ENCODE results near the gene CNPY3. TPM values are rescaled to one million over a fixed set of nuclear protein-coding genes. Genes with fewer than 3 reads are reported as not detected.

Gene CNPY3
- total and polyA plus RNA-seq, 2 of the 13 experiments (the other 11 are each of a cell fraction or from before 2014, with no cell fraction given) = 42.3 to 60.2 TPM

GRCh38 chr6:42959917-42960242, 30.6 kb downstream of the CNPY3 start (continued):
- TF ChIP-seq ZNF430 (CRISPR knock-in tag; IDR thresholded peaks at IDR 0.05) (peak; percentile 26), JUND (CRISPR knock-in tag; IDR thresholded peaks at IDR 0.05) (0 out of 2 replicates have a peak, but pooled peaks have one; percentile 7), ZNF770 (CRISPR knock-in tag; IDR thresholded peaks at IDR 0.05) (peak; percentile 38; the same call in 1 of the 2 replicates), ZNF761 (CRISPR knock-in tag; conservative IDR thresholded peaks at IDR 0.05) (0 out of 2 replicates have a peak, but pooled peaks have one; percentile 56), AGO2 (optimal IDR thresholded peaks at IDR 0.05; ENCODE audit: low read depth, low read length) (no peak), NCOA5 (CRISPR knock-in tag; IDR thresholded peaks at IDR 0.05) (no peak), HNF1A (IDR thresholded peaks at IDR 0.05; ENCODE audit: low read depth) (no peak), HNF1A (CRISPR knock-in tag; IDR thresholded peaks at IDR 0.05; ENCODE audit: borderline replicate concordance) (0 out of 2 replicates have a peak, but pooled peaks have one; percentile 17), ZNF121 (CRISPR knock-in tag; IDR thresholded peaks at IDR 0.05) (peak; percentile 100), KIAA2018 (CRISPR knock-in tag; IDR thresholded peaks at IDR 0.05; ENCODE audit: borderline replicate concordance) (no peak), MTERF4 (CRISPR knock-in tag; IDR thresholded peaks at IDR 0.05) (no peak), ZNF275 (CRISPR knock-in tag; IDR thresholded peaks at IDR 0.05; ENCODE audit: borderline replicate concordance) (no peak)
